Measurements from ENCODE around the gene OBSCN. TPM values are rescaled to one million over a fixed set of nuclear protein-coding genes. Genes with fewer than 3 reads are reported as not detected.
A peak's percentile ranks its signal among the peaks of the same experiment; 100 is the strongest.
"Not testable (repeated sequence)": the region's sequence is repeated elsewhere in the genome, so short reads cannot be mapped to it uniquely, and the experiment has no call there.

The OBSCN gene
- total RNA-seq, 1 donor from 2014 or later: 16.9 TPM

- Mint-ChIP-seq H3K4me1 (ENCODE audit: unreplicated experiment) (peaks cover 5% of the 10 kb centered on the region), H3K27ac (ENCODE audit: unreplicated experiment) (no peak overlapping the region), H3K9me3 (ENCODE audit: unreplicated experiment) (no peaks in the 10 kb centered on the region), H3K36me3 (ENCODE audit: low read depth, unreplicated experiment) (no peaks in the 10 kb centered on the region), H3K4me3 (ENCODE audit: unreplicated experiment) (no peak overlapping the region), H3K27me3 (ENCODE audit: unreplicated experiment) (no peaks in the 10 kb centered on the region)
- TF ChIP-seq CTCF (IDR thresholded peaks at IDR 0.05; ENCODE audit: unreplicated experiment): no peak
- no peak for DNase-seq (ENCODE audit: low spot score)
Observed at GRCh38 chr1:228181645-228182034, 26.2 kb upstream of the OBSCN start.

GRCh38 chr1:228182296-228183030 lies 25.4 kb upstream of the OBSCN start:
- H3K27me3 Mint-ChIP-seq (ENCODE audit: unreplicated experiment): no peaks in the 10 kb centered on the region
- peaks cover 5% of the 10 kb centered on the region for H3K4me1 Mint-ChIP-seq (ENCODE audit: unreplicated experiment)
- no peaks in the 10 kb centered on the region for H3K9me3 Mint-ChIP-seq (ENCODE audit: unreplicated experiment)
- no peaks in the 10 kb centered on the region for H3K36me3 Mint-ChIP-seq (ENCODE audit: low read depth, unreplicated experiment)
- DNase-seq (ENCODE audit: low spot score): no peak
- no peak overlapping the region for H3K4me3 Mint-ChIP-seq (ENCODE audit: unreplicated experiment)
- no peak for TF ChIP-seq CTCF (IDR thresholded peaks at IDR 0.05; ENCODE audit: unreplicated experiment)
- no peak overlapping the region for H3K27ac Mint-ChIP-seq (ENCODE audit: unreplicated experiment)

GRCh38 chr1:228184152-228184551 lies 23.7 kb upstream of the OBSCN start:
- no peak overlapping the region for H3K27ac Mint-ChIP-seq (ENCODE audit: unreplicated experiment)
- peaks cover 2% of the 10 kb centered on the region for H3K4me1 Mint-ChIP-seq (ENCODE audit: unreplicated experiment)
- H3K9me3 Mint-ChIP-seq (ENCODE audit: unreplicated experiment): no peaks in the 10 kb centered on the region

GRCh38 chr1:228185641-228185965 lies 22.2 kb upstream of the OBSCN start:
- H3K36me3 Mint-ChIP-seq (ENCODE audit: low read depth, unreplicated experiment): peaks cover 7% of the 10 kb centered on the region
- no peak for DNase-seq (ENCODE audit: low spot score)
- TF ChIP-seq CTCF (IDR thresholded peaks at IDR 0.05; ENCODE audit: unreplicated experiment): no peak
- peaks cover 1% of the 10 kb centered on the region for H3K27me3 Mint-ChIP-seq (ENCODE audit: unreplicated experiment)
- H3K4me3 Mint-ChIP-seq (ENCODE audit: unreplicated experiment): peak overlapping the region; percentile 47
- H3K27ac Mint-ChIP-seq (ENCODE audit: unreplicated experiment): no peak overlapping the region
- H3K4me1 Mint-ChIP-seq (ENCODE audit: unreplicated experiment): peaks cover 2% of the 10 kb centered on the region
- H3K9me3 Mint-ChIP-seq (ENCODE audit: unreplicated experiment): no peaks in the 10 kb centered on the region

More at GRCh38 chr1:228184152-228184551, 23.7 kb upstream of the OBSCN start:
- no peak for DNase-seq (ENCODE audit: low spot score)
- Mint-ChIP-seq H3K36me3 (ENCODE audit: low read depth, unreplicated experiment) (peaks cover 7% of the 10 kb centered on the region), H3K4me3 (ENCODE audit: unreplicated experiment) (no peak overlapping the region), H3K27me3 (ENCODE audit: unreplicated experiment) (no peaks in the 10 kb centered on the region)
- TF ChIP-seq CTCF (IDR thresholded peaks at IDR 0.05; ENCODE audit: unreplicated experiment): no peak

GRCh38 chr1:228188249-228188648 lies 19.6 kb upstream of the OBSCN start:
- H3K36me3 Mint-ChIP-seq (ENCODE audit: low read depth, unreplicated experiment): peaks cover 11% of the 10 kb centered on the region
- not testable (repeated sequence) for DNase-seq (ENCODE audit: low spot score); H3K27me3 Mint-ChIP-seq (ENCODE audit: unreplicated experiment); H3K9me3 Mint-ChIP-seq (ENCODE audit: unreplicated experiment); H3K27ac Mint-ChIP-seq (ENCODE audit: unreplicated experiment); H3K4me1 Mint-ChIP-seq (ENCODE audit: unreplicated experiment); H3K4me3 Mint-ChIP-seq (ENCODE audit: unreplicated experiment)
